Sciatic nerve (tissue), 2 donors: ENCODE results near the gene IGHMBP2. TPM values are rescaled to one million over a fixed set of nuclear protein-coding genes. Genes with fewer than 3 reads are reported as not detected.
"Not testable (repeated sequence)": the region's sequence is repeated elsewhere in the genome, so short reads cannot be mapped to it uniquely, and the experiment has no call there.

Source experiments
- ATAC-seq: fragments of 200-7000 bp; cut with Tn5 transposase; one replicate; pipeline ENCODE4 v1.9.1; 2020; ENCODE audit warnings: mild to moderate bottlenecking, moderate library complexity
- DNase-seq: peaks from one replicate; pipeline ENCODE4 v3.0.0-alpha.2; 2020; ENCODE audit warnings: low spot score
- intact Hi-C: fragments of 100-400 bp; cut with DNase I; formaldehyde crosslinking; loops from one replicate; pipeline ENCODE4 v1.14.2; 2022
- total RNA-seq: library from RNA; stranded (reverse); fragmentation: NEBNext Ultra II Directional; extraction: Animal tissue kit (Norgen Biotek cat#: 25700); gene quantifications from one replicate; pipeline ENCODE4 v1.2.1, GENCODE V29; 2021
- donor health status: DM: no; HTN: no; CAD: no.
- donor health status: DM: no; HTN: no; CAD: no.

The IGHMBP2 gene
- total RNA-seq, 1 donor from 2014 or later, result 27.0 TPM

DNA sequence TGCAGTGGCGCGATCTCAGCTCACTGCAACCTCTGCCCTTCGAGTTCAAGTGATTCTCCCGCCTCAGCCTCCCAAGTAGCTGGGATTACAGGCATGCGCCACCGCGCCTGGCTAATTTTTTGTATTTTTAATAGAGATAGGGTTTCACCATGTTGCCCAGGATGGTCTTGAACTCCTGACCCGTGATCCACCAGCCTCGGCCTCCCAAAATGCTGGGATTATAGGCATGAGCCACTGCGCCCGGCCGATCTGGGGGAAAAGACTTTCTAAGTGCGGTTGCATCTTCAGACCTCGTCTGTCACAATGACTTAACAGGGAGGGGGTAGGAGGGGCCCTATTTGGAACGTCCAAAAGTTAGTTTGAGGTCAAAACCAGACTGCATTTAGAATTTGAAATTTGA is 18.9 kb upstream of the IGHMBP2 start:
- ATAC-seq, intact Hi-C loops, DNase-seq: not testable (repeated sequence)

DNA sequence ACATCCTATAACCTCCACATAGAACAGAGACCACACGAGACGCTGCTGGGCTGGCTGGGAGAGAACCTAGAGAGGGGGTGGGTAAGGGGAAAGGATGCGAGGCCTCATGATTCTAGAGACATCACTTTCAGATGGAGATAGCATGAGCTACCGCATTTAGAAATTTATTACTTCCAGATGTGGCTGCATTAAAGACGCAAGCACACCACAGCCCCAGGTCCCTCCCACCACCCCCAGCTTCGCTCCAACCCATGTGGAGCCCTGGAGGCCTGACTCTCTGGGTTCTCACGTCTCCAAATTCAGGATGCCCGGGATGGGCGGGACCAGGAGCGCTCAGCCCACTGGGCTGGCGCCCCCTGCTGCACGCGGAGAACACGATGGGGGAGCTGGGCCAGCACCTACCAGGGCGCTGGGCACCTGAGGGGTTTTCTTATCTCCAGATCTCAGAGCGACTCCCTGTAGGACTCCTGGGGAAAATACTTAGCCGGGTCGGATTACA is 13.7 kb upstream of the IGHMBP2 start:
- peak; percentile 93 for ATAC-seq
- intact Hi-C loops, result no loop called here
- peak; percentile 86 for DNase-seq

DNA sequence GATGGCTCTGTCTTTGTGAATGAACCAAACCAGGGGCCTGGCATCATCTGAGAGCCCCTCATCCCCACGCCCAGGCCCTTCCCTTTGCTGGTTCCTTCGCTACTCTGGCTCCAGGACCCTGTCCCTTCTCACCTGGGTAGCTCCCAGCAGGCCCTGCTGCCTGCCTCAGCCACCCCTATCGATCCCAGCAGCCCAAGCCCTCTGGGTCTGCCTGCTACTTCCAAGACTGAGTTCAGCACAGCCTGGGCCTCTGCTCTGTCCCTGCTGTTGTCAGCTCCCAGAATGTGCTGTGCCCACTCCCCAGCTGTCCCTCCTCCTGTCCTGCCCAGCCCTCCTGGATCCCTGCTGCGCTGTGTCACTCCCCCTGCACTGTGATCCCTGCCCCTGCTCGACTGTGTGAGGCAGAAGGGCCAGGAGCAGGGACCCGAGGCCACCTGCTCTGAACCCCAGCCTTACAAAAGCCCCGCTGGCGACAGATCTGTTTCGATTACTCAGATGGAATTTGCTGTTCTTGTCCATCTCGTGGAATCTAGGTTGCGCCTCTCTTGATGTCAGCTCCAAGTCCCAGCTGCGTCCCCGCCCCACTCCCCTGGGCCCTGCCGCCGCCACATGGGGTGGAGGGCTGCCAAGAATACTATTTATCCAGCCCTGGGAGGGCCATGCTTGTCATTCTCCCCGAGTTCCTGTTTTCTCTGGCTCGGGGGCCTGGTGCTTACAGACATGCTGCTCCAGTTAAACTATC is 13.0 kb upstream of the IGHMBP2 start:
- intact Hi-C loops, result no loop called here
- DNase-seq (peak; percentile 87), ATAC-seq (peak; percentile 94)

DNA sequence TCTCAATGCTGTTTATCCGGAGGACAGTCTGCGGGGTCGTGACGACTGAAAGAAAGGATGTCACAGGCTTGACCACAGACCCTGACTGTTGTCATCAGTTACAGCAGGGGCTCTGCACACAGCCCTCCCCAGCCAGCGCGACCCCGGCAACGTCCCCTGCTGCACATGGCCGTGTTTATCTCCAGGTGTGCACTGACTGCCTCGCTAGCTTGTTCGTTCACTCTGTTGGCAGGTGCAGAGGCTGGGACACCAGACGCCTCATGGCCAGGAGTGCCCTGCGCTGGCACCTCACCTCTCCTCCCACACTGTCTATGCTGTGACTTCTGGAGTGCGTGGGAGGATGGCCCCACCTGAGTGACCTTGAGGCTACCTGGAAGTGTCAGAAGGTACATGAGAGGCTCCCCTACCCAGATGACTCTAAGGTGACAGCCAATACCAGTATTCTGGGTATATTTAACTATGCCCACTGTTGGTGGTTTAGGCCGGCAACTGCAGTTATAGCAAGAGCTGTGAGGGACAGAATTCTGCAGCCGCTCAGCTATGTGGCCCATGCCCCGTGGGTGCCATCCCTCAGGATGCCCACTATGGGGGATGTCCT is 12.2 kb upstream of the IGHMBP2 start:
- peak; percentile 2 for ATAC-seq
- no peak for DNase-seq
- intact Hi-C loops, result no loop called here

DNA sequence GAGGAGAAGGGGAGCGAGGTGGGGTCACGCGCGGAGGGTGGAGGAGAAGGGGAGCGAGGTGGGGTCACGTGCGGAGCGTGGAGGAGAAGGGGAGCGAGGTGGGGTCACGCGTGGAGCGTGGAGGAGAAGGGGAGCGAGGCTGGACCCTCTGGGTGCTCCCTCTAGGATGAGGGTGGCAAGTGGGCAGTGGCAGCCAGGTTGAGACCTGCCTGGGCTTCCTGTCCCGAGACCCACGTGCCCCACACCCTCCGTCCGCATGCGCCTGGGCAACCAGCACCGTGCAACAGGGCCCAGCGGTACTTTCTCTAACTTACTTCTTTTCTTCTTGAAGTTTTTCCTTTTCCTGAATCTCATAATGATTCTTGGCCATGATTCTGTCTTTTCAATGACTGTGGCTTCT is 11.1 kb upstream of the IGHMBP2 start:
- intact Hi-C loops, result no loop called here
- no peak for DNase-seq
- ATAC-seq, result no peak

DNA sequence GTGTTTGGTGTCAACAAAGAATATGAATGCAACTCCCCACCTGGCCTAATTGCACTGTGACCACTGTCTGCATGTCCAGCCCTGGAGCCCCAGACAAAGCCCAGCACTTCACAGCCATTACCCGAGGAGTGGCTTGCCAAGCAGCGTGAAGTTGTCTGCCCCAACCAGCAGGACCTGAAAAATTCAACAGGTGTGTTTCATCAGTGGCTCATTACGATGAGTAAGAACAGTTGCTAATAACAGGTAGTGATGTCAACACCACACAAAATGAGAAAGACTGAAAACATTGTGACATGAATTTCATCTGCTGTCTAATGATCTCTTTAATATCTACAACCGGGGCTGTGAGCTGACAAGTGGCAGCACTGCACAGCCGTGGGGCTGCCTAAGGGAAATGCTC is 10.4 kb upstream of the IGHMBP2 start:
- intact Hi-C loops, result no loop called here
- ATAC-seq (no peak), DNase-seq (no peak)

DNA sequence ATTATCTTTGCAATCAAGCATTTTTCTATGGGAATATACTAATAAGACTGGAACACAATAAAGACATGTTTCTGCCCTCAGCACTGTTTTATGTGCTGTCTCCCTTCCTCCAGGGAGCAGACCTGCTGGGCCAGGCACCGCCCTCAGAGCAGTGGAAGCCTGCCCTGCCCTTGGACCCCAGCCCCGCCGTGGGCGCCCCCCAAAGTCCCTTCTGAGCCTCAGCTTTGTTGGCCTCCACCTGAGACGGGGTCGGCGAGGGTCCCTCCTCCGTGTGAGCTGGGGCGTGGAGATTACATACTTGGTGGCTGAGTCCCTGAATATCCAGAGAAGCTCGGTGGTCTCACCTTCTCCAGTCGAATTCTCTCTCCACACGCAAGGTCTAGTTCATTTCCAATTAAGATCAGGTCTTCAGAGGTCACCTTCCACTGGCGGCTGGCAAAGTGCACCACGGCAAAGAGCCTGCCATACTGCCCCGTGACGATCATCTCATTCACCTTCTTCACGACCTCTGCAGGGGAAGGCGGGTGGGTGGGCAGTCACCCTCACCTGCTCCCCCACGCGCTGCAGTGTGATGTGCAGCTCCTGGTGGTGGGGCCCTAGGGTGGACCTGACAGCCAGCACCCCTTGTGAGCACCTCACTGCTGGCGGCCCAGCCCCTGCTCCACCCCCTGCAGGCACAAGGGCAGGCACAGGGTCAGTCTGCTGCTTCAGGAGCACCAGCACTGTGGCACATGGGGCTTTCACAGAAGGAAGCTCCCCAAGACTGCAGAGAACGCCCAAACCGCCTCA is 7.3 kb upstream of the IGHMBP2 start:
- intact Hi-C loops, result no loop called here
- no peak for DNase-seq
- no peak for ATAC-seq

DNA sequence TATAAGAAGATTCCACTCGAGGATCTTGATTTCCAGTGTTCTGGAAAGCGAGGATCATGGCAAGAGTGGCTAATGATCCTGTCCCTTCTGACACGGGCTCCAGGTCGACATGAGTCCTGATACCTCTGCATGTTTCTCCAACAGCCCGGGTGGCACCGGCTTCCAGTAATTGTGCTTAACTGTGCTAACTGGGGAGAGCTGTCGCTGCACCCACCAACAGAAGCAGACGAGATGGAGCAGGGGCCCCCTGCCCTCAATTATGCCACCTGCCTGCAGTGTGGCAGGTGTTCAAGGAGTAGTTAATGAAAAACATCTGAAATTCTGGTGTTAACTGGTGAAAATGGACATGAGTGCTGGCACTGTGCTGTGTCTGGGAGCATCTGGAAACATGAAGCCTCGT is 6.2 kb upstream of the IGHMBP2 start:
- no peak for DNase-seq
- intact Hi-C loops, result no loop called here
- no peak for ATAC-seq

DNA sequence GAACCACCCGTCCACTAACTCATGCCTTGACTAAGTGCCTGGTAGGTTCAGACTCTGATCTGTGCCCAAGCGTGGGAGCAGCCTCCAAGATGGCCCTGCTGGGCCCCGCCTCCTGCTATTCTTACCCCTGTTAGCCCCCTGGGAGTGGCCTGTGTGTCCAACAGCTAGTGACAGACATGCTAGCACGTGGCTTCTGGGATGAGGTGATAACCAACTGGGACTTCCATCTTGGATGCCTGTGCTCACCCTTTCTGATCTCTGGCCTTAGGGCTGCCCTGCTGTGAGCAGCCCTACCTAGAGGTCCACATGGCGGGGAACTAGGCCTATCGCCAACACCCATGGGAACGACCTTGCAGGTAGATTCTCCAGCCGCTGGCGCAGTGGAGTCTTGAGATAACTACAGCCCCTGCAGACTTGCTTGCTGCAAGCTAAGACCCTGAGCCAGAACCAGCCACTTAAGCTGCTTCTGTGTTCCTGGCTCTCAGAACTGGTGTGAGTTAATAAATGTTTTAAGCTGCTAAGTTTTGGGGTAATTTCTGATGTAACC is 2.8 kb upstream of the IGHMBP2 start:
- intact Hi-C loops, result loop anchor here (10.0 kb wide), 2 partner anchors 154 to 184 kb away; no protein-coding TSS in a partner anchor
- ATAC-seq, result no peak
- no peak for DNase-seq

DNA sequence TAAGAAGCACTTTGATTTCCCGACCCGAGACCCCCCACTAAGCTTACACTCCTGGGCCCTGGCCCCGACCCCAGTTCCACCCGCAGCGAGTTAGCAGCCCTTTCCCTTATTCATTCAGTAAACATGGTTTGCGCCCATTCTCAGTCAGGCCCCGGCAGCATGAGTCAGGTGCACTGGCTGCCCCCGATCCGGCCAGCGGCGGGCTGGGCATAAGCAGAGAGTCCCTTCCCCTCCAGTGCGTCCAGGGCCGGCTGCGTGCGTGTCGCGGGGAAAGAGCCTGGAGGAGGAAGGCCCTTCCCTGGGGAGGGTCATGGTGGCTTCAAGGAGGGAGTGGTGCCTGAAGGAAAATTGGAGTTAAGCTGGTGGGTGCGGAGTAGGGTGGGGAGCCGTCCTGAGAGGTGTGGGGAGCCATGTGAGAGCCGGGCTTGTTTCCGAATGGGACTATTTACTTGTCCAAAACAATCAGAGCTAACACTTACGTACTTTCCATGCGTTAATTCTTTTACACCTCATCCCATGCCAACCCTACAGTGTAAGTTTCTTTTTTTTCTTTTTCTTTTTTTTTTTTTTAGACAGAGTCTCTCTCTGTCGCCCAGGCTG is 657 bp downstream of the IGHMBP2 start:
- intact Hi-C loops, result loop anchor here (10.0 kb wide), 2 partner anchors 150 to 180 kb away; no protein-coding TSS in a partner anchor
- ATAC-seq, result peak; percentile 51
- DNase-seq, result no peak

DNA sequence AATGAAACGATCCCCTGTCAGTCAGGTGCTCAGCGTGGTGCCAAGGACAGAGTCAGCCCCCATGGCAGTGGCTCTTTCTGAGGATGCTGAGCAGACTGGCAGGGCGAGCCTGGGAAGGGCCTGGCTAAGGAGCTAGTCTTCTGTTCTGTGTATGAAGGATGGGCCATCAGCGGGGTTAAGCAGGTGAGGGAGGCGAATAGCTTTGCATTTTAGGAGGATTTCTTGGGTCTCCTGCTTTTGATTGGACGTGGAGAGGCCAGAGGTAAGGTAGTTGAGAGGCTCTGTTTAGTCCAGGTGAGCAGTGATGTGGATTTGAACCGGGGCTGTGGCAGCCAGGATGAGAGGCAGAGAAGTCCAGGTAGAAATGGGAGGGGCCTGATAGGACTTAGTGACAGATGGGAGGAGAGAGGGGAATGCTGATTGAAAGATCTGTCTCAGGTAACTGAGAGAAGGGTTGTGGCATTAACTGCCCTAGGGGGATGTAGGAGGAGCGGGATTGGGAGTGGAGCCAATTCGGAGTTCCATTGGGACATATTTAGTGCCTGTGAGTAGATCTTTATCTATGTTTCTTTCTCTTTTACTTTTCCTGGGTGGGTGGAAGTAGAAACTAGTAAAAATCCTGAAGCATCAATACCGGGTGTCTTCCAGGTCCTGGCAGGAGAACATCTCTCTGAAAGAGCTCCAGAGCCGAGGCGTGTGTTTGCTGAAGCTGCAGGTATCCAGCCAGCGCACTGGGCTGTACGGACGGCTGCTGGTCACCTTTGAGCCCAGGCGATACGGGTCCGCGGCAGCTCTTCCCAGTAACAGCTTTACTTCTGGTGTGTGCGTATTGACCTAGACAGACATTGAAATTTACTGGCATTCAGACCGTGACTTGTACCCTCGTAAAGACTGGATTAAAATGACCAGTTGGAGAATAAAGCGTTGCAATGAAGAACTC is 2.0 kb downstream of the IGHMBP2 start:
- DNase-seq, result no peak
- no peak for ATAC-seq
- intact Hi-C loops, result loop anchor here (10.0 kb wide), 2 partner anchors 149 to 179 kb away; no protein-coding TSS in a partner anchor

DNA sequence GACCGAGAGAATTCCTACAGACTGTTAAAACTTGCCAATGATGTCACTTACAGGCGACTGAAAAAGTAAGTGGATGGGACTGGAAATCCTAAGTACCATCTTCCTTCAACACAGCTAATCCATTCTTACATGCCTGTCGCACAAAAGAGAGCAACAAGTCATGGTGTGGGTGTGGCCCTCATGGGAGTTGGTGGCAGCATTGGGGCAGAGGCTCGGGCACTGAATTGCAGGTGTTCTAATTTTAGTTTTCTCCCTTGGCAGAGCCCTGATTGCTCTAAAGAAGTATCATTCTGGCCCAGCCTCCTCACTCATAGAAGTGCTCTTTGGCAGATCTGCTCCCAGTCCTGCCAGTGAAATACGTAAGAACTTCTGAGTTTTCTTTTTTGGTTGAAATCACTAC is 4.6 kb downstream of the IGHMBP2 start:
- DNase-seq (no peak), ATAC-seq (no peak)
- intact Hi-C loops, result loop anchor here (10.0 kb wide), 2 partner anchors 147 to 177 kb away; no protein-coding TSS in a partner anchor

DNA sequence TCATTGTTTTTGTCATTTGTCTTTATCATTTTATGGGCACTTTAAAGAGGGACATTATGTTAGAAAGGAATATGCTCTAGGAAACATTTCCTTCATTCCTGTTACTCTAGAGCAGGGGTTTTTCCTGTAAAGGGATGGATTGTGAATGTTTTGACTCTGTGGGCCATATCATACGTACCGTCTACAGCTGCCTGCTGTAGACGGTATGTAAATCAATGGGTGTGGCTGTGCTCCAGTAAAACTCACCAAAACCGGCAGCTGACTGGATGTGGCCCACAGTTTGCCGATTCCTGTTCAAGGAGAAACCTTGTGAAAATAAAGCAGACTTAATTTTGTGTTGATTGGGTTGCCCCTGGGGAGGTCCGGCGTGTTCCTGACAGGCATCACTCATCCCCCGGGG is 7.3 kb downstream of the IGHMBP2 start:
- intact Hi-C loops, result no loop called here
- DNase-seq, result no peak
- ATAC-seq, result no peak

DNA sequence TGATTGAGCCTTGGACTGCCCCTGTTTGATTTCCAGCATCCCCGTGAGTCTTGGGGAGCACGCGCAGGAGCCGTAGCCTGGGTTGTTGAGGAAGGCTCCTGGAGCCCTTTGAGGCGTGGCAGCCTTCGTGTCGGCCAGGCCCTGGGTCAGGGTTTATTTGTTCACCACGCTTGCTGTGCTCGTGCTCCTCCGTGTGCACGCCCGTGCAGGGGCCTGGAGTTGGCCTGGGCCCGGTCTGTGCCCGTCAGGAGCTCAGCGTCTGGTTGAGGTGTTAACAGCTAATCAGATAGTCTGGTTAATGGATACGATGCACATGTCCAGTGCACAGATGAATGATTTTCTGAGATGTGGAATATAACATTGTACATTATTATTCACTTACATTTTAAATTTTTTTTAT is 8.0 kb downstream of the IGHMBP2 start:
- ATAC-seq (no peak), DNase-seq (no peak)

DNA sequence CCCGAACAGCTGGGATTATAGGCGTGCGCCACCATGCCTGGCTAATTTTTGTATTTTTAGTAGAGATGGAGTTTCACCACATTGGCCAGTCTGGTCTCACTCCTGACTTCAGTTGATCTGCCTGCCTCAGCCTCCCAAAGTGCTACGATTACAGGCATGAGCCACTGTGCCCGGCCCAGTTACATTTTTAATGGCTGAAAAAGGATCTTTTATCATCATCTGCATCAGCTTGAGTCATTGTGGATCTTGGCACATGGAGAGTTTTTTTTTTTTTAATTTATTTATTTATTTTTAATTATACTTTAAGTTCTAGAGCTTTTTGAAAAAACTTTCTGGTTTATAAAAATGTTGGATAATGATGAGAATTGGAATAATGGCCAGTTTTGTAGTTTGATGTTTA is 8.6 kb downstream of the IGHMBP2 start:
- intact Hi-C loops, result no loop called here
- DNase-seq (no peak), ATAC-seq (no peak)

More for the DNA sequence above, 8.0 kb downstream of the IGHMBP2 start:
- intact Hi-C loops, result no loop called here

DNA sequence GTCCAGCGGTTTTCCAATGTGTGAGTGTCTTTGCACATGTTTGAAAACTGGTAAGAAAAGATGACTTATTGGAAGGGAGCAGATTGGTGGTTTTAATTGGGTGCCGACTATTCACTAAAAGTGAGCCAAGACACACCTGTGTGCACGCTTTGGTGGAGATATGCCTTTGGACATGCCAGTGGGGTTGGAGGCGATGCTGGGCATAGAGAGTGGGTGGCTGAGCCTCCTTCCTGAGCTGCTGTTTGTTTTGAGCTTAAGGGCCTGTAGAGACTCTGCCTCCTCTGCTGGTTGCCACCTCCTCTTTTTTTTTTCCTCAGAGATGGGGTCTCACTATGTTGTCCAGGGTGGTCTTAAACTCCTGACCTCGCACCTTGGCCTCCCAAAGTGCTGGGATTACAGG is 9.5 kb downstream of the IGHMBP2 start:
- no peak for ATAC-seq
- intact Hi-C loops, result no loop called here
- no peak for DNase-seq

DNA sequence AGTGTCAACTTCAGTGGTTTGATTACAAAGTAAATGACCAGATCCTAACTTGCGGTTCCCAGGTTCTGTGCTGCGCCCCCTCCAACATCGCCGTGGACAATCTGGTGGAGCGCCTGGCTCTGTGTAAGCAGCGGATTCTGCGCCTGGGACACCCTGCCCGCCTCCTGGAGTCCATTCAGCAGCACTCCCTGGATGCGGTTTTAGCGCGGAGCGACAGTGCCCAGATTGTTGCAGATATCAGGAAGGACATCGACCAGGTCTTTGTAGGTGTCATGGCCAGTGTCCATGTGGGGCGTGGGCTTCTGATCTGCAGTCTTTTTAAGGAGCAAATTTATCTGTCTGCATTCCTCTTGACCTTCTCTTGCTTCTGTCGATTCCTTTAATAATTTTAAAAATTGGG is 11.1 kb downstream of the IGHMBP2 start:
- intact Hi-C loops, result no loop called here
- DNase-seq (no peak), ATAC-seq (no peak)

DNA sequence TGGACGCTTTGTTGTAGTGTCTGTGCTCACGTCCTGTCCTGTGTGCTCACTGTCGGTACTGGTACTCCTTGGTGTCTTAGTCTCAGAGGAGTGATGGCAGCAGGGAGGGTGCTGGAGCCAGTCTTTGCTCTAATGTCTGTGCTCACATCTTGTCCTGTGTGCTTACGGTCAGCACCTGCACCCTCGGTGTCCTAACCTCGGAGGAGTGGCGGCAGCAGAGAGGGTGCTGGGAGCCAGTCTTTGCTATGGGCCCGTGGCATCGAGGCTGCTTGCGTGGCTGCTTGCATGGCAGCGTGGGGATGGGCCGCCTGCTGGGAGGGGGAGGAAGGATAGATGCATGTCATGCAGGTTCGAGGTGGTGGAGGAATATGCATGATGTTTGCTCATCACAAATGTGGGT is 12.7 kb downstream of the IGHMBP2 start:
- no peak for ATAC-seq
- DNase-seq, result no peak
- intact Hi-C loops, result no loop called here
